Gastrocnemius medialis (tissue), 4 donors: ENCODE measurements around the gene DMRTB1.

Experiments
- POLR2A ChIP-seq, 2 donors: fragments of 450-650 bp; IDR thresholded peaks; one replicate each; pipeline ENCODE4 v1.6.1; 2017; ENCODE audit warnings: antibody characterized with exemption in 2 of 2, mild to moderate bottlenecking in 2 of 2, moderate library complexity in 2 of 2
- TF ChIP-seq, protein P1 (sequence below), 5 experiments: fragments of 450-650 bp in 3 of 5; fragments of 200-600 bp in 2 of 5; sonication (generic) in 2 of 5; IDR thresholded peaks in 4 of 5; conservative IDR thresholded peaks in 1 of 5; 1 replicate in 4 of 5; 2 replicates in 1 of 5; pipeline ENCODE4 v1.5.1; 2016 to 2019; ENCODE audit warnings: antibody characterized with exemption in 5 of 5, mild to moderate bottlenecking in 3 of 5, moderate library complexity in 3 of 5

DNA sequence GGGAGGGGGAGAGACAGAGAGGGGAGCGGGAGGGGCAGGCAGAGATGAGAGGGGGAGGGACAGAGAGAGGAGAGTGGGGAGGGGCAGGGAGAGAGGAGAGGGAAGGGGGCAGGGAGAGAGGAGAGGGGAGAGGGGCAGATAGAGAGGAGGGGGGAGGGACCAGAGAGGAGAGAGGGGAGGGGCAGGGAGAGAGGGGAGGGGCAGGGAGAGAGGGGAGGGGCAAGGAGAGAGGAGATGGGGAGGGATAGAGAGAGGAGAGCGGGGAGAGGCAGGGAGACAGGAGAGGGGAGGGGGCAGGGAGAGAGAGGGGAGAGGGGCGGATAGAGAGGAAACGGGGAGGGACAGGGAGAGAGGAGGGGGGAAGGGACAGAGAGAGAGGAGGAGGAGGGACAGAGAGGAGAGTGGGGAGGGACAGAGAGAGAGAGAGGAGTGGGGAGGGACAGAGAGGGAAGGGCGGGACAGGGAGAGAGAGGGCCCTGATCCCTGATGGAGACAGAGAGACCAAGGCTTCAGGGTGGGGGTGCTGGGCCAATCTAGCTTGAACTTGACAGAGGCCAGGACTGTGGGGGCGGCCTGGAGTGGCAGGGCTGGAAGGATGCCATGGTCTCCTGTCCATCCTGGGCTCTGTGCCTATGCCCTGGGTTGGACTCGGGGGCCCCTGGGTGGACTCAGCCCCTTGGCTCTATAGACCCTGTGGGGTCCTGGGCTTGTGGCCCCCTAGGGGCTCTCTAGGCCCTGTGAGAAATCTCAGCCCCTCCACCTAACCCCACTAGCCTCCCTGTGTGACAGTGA lies 43.6 kb downstream of the DMRTB1 start:
- TF ChIP-seq, protein P1, sequence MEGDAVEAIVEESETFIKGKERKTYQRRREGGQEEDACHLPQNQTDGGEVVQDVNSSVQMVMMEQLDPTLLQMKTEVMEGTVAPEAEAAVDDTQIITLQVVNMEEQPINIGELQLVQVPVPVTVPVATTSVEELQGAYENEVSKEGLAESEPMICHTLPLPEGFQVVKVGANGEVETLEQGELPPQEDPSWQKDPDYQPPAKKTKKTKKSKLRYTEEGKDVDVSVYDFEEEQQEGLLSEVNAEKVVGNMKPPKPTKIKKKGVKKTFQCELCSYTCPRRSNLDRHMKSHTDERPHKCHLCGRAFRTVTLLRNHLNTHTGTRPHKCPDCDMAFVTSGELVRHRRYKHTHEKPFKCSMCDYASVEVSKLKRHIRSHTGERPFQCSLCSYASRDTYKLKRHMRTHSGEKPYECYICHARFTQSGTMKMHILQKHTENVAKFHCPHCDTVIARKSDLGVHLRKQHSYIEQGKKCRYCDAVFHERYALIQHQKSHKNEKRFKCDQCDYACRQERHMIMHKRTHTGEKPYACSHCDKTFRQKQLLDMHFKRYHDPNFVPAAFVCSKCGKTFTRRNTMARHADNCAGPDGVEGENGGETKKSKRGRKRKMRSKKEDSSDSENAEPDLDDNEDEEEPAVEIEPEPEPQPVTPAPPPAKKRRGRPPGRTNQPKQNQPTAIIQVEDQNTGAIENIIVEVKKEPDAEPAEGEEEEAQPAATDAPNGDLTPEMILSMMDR (IDR thresholded peaks at IDR 0.05 in 4 of 5, conservative IDR thresholded peaks at IDR 0.05 in 1 of 5): no peak
- TF ChIP-seq POLR2A (IDR thresholded peaks at IDR 0.05): no peak
